Stimulated activated CD4-positive, alpha-beta T cell treated with anti-CD3 and anti-CD28 coated beads, Interleukin-12 subunit alpha, Interleukin-12 subunit beta, amount 100 ng/mL, for 48 hours (primary cell): ENCODE results near the gene TRIM54.
"Not testable (repeated sequence)": the region's sequence is repeated elsewhere in the genome, so short reads cannot be mapped to it uniquely, and the experiment has no call there.

Experiments used
- DNase-seq, 3 donors: peaks; one replicate each; pipeline ENCODE4 v3.0.0-alpha.2; 2020; ENCODE audit warnings: low read depth in 2 of 3, low spot score in 1 of 3

Gene TRIM54

GRCh38 chr2:27256855-27257454, 25.3 kb upstream of the TRIM54 start:
- DNase-seq = no peak

- no peak for DNase-seq
These were observed 24.2 kb upstream of the TRIM54 start for GRCh38 chr2:27258051-27258450.

GRCh38 chr2:27261241-27261925, 20.8 kb upstream of the TRIM54 start:
- no peak for DNase-seq

GRCh38 chr2:27261926-27262298, 20.3 kb upstream of the TRIM54 start:
- no peak for DNase-seq

- DNase-seq = peak; percentile 51 to 73 (median 54)
These were observed 19.6 kb upstream of the TRIM54 start, which contains the start of gene SLC30A3 for GRCh38 chr2:27262379-27263286. TSS of gene SLC30A3 (minus strand) at chr2:27263047. CDS start at chr2:27262906, 141 bp downstream.

- DNase-seq = no peak
These were observed 18.7 kb upstream of the TRIM54 start for GRCh38 chr2:27263287-27264252.

- DNase-seq = no peak
These were observed 17.9 kb upstream of the TRIM54 start for GRCh38 chr2:27264253-27264752.

- DNase-seq = peak; percentile 32 to 59 (median 40)
These were observed 17.3 kb upstream of the TRIM54 start for GRCh38 chr2:27264753-27265535.

GRCh38 chr2:27265536-27265870, 16.7 kb upstream of the TRIM54 start:
- no peak for DNase-seq

- not testable (repeated sequence) for DNase-seq
These were observed 13.9 kb upstream of the TRIM54 start for GRCh38 chr2:27268296-27268695.

- DNase-seq = no peak
These were observed 12.1 kb upstream of the TRIM54 start for GRCh38 chr2:27270131-27270530.

GRCh38 chr2:27270670-27271069, 11.6 kb upstream of the TRIM54 start:
- no peak for DNase-seq

GRCh38 chr2:27271631-27272340, 10.4 kb upstream of the TRIM54 start:
- no peak for DNase-seq

- not testable (repeated sequence) for DNase-seq
These were observed 9.4 kb upstream of the TRIM54 start for GRCh38 chr2:27272537-27273522.

- DNase-seq = no peak
These were observed 6.7 kb upstream of the TRIM54 start, which contains the start of gene DNAJC5G for GRCh38 chr2:27275211-27276150. TSS of gene DNAJC5G (plus strand) at chr2:27275433. CDS start at chr2:27276729, 1,296 bp downstream.

GRCh38 chr2:27278010-27278409, 4.2 kb upstream of the TRIM54 start:
- no peak for DNase-seq

- DNase-seq = no peak
These were observed 1.4 kb upstream of the TRIM54 start for GRCh38 chr2:27280826-27281225.
